Spleen (tissue), 11 donors: Measurements from ENCODE around the gene ARF1. TPM values are rescaled to one million over a fixed set of nuclear protein-coding genes. Genes with fewer than 3 reads are reported as not detected.

Experiments
- DNase-seq: peaks from one replicate; pipeline ENCODE4 v3.0.0-alpha.2; 2020
- H3K27ac ChIP-seq, 8 donors: fragments of 200-600 bp; sonication (generic) in 7 of 8; 1 replicate in 4 of 8; 2 replicates in 4 of 8; pipeline versions ENCODE4 v1.5.0 to v1.8.0; 2016 to 2021; ENCODE audit warnings: inconsistent platforms in 4 of 8, mild to moderate bottlenecking in 4 of 8, moderate library complexity in 1 of 8
- H3K27me3 ChIP-seq, 7 donors: fragments of 200-600 bp; sonication (generic) in 6 of 7; replicated peaks in 1 of 7; 1 replicate in 4 of 7; 2 replicates in 3 of 7; pipeline versions ENCODE4 v1.5.0 to v1.8.0; 2016 to 2021; ENCODE audit warnings: inconsistent platforms in 3 of 7, mild to moderate bottlenecking in 1 of 7
- H3K36me3 ChIP-seq, 6 donors: fragments of 200-600 bp; sonication (generic) in 5 of 6; 1 replicate in 4 of 6; 2 replicates in 2 of 6; pipeline versions ENCODE4 v1.5.0 to v1.8.0; 2016 to 2021; ENCODE audit warnings: inconsistent platforms in 2 of 6
- H3K4me1 ChIP-seq, 6 donors: fragments of 200-600 bp; sonication (generic) in 5 of 6; 1 replicate in 3 of 6; 2 replicates in 3 of 6; pipeline versions ENCODE4 v1.5.0 to v1.8.0; 2016 to 2021; ENCODE audit warnings: inconsistent platforms in 3 of 6
- H3K4me3 ChIP-seq, 8 donors: fragments of 200-600 bp; sonication (generic) in 7 of 8; 1 replicate in 4 of 8; 2 replicates in 4 of 8; pipeline versions ENCODE4 v1.5.0 to v1.8.0; 2016 to 2021; ENCODE audit warnings: inconsistent platforms in 4 of 8, mild to moderate bottlenecking in 4 of 8, moderate library complexity in 2 of 8
- H3K9me3 ChIP-seq, 8 donors: fragments of 200-600 bp; sonication (generic) in 7 of 8; 1 replicate in 4 of 8; 2 replicates in 4 of 8; pipeline versions ENCODE4 v1.5.0 to v1.8.0; 2016 to 2021; ENCODE audit warnings: inconsistent platforms in 4 of 8
- POLR2A ChIP-seq, 3 donors: fragments of 450-650 bp; IDR thresholded peaks; one replicate each; pipeline ENCODE4 v1.5.1; 2017; ENCODE audit warnings: antibody characterized with exemption in 3 of 3, mild to moderate bottlenecking in 1 of 3
- POLR2AphosphoS5 ChIP-seq, 3 donors: sonication (generic); formaldehyde crosslinking; IDR thresholded peaks; one replicate each; pipeline ENCODE4 v1.5.1; 2017; ENCODE audit warnings: antibody characterized with exemption in 3 of 3
- WGBS, 5 donors: extraction: QIAGEN DNeasy Blood & Tissue Kit in 3 of 5; methylation state at CpG; one replicate each; pipeline versions ENCODE4 v1.1.5 to v1.1.7; 2013 to 2018; 5-methylcytosine and 5-hydroxymethylcytosine counted together
- intact Hi-C: fragments of 100-400 bp; cut with DNase I; formaldehyde crosslinking; loops from one replicate; pipeline ENCODE4 v1.15.0; 2023; ENCODE audit warnings: low total_unique reads
- polyA plus RNA-seq, 3 donors: library from polyadenylated mRNA; stranded (reverse); fragments of 200-250 nt; gene quantifications; one replicate each; pipeline ENCODE4 v1.2.1, GENCODE V29; 2013
- total RNA-seq, 7 donors: library from RNA; depleted of rRNA in 3 of 7; stranded (reverse); fragments of >200 nt in 3 of 7; fragmentation: NEBNext Ultra II Directional in 4 of 7; extraction: Animal tissue kit (Norgen Biotek cat#: 25700) in 4 of 7; gene quantifications; one replicate each; pipeline versions ENCODE4 v1.1.0 to v1.2.1, GENCODE V29; 2016 to 2021
- TF ChIP-seq, protein P1 (sequence below), 11 experiments: fragments of 200-600 bp in 7 of 11; fragments of 450-650 bp in 4 of 11; sonication (generic) in 4 of 11; IDR thresholded peaks in 8 of 11; conservative IDR thresholded peaks in 3 of 11; 1 replicate in 7 of 11; 2 replicates in 4 of 11; pipeline versions ENCODE4 v1.4.0 to v1.8.0; 2016 to 2021; ENCODE audit warnings: antibody characterized with exemption in 11 of 11, inconsistent platforms in 4 of 11, mild to moderate bottlenecking in 1 of 11
- donor health status: healthy with polysubstance abuse.
- donor health status: DM: no; HTN: no; CAD: no; lungs with moderate emphysema.
- donor health status: DM: no; HTN: no; CAD: no.
- donor health status: Bipolar disorder and iron deficiency.
- donor health status: healthy.
- donor health status: DM: no; HTN: no; CAD: no.
- donor health status: DM: yes; HTN: yes; CAD: no.

The ARF1 gene
- total and polyA plus RNA-seq, 10 donors = 150 to 387 (median 324) TPM

DNA sequence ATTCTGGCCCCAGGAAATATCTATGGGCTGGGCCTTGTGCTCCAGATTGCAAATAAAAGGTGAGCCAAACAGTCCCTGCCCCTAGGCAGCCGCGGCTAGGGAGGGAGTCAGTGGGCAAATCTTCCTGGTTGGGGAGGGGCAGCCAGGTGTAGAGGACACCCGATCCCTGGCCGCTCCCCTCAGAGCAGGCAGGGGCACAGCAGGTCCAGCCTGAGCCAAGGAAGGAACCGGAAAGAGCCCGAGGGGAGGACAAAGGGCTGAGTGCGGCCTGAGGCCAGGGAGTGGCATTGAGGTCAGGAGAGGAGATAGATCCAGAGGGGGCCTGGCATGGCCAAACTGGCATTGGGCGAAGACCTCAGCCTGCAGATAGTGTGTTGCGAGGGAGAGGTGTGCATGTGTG is 36.6 kb upstream of the ARF1 start:
- 86 to 91% (median 90%) methylated on average over 9 of the region's 9 CpGs for WGBS, 5 donors
- peak; percentile 47 for DNase-seq
- intact Hi-C loops = no loop called here
- Histone ChIP-seq H3K9me3 (no peaks in the 10 kb centered on the region), H3K4me1 (no peaks in the 10 kb centered on the region), H3K36me3 (no peaks in the 10 kb centered on the region), H3K27ac (no peak overlapping the region), H3K4me3 (no peak overlapping the region), H3K27me3 (peaks cover 0 to 37% (median 0%) of the 10 kb centered on the region in 7 donors)
- TF ChIP-seq POLR2AphosphoS5 (IDR thresholded peaks at IDR 0.05) (no peak), POLR2A (IDR thresholded peaks at IDR 0.05) (no peak)
- TF ChIP-seq, protein P1, sequence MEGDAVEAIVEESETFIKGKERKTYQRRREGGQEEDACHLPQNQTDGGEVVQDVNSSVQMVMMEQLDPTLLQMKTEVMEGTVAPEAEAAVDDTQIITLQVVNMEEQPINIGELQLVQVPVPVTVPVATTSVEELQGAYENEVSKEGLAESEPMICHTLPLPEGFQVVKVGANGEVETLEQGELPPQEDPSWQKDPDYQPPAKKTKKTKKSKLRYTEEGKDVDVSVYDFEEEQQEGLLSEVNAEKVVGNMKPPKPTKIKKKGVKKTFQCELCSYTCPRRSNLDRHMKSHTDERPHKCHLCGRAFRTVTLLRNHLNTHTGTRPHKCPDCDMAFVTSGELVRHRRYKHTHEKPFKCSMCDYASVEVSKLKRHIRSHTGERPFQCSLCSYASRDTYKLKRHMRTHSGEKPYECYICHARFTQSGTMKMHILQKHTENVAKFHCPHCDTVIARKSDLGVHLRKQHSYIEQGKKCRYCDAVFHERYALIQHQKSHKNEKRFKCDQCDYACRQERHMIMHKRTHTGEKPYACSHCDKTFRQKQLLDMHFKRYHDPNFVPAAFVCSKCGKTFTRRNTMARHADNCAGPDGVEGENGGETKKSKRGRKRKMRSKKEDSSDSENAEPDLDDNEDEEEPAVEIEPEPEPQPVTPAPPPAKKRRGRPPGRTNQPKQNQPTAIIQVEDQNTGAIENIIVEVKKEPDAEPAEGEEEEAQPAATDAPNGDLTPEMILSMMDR (IDR thresholded peaks at IDR 0.05 in 8 of 11, conservative IDR thresholded peaks at IDR 0.05 in 3 of 11) = no peak

DNA sequence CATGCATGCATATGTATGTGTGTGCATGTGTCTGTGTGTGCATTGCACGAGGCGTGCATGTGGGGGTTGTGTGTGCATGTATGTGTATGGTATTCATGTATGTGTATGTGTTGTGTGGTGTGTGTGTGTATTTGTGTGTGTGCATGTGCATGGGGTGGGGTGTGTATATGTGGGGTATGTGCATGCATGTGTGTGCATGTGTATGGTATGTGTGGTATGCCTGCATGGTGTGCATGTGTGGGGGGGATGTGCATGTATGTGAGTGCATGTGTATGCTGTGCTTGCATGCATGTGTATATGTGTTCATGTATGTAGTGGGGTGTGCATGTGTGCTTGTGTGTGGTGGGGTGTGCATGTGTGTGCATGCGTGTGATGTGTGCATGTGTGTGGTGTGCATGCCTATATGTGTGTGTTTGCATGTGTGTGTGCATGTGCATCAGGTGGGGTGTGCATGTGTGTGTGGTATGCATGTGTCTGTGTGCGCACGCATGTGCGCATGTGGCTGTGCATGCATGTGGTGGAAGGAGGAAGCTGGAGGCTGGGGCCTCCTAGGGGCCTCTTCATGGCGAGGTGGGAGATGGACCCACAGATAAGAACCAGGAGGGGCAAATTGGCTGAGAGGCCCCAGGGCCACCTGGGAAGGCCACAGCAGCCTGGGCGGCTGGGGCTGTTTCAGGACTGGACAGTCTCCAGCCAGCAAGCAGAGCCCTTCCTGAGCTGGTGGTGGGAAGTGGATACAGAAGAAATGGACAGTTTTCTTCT is 35.9 kb upstream of the ARF1 start:
- WGBS, 5 donors = 90 to 96% (median 94%) methylated on average over 8 of the region's 8 CpGs
- no peak for DNase-seq
- intact Hi-C loops = no loop called here
- H3K36me3 ChIP-seq = no peaks in the 10 kb centered on the region
- H3K9me3 ChIP-seq = no peaks in the 10 kb centered on the region
- H3K27me3 ChIP-seq = peaks cover 0 to 41% (median 0%) of the 10 kb centered on the region in 7 donors
- no peak for TF ChIP-seq POLR2AphosphoS5 (IDR thresholded peaks at IDR 0.05)
- TF ChIP-seq, protein P1 (IDR thresholded peaks at IDR 0.05 in 8 of 11, conservative IDR thresholded peaks at IDR 0.05 in 3 of 11) = no peak
- no peaks in the 10 kb centered on the region for H3K4me1 ChIP-seq
- no peak overlapping the region for H3K4me3 ChIP-seq
- H3K27ac ChIP-seq = no peak overlapping the region

DNA sequence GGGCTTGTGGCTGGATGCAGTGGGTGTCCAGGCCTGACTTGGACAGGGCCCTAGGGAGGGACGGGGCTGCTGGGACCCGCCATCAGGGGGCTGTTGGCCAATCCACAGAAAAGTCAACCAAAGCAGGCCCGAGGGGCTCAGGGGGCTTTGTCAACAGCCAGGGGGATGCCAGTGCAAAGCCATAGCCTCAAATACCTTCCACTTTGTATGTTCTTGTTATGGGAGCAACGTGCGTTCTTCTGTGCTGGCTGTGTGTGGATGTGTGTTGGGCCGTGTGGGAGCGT is 35.4 kb upstream of the ARF1 start:
- no peak overlapping the region for H3K27ac ChIP-seq
- peaks cover 0 to 41% (median 0%) of the 10 kb centered on the region in 7 donors for H3K27me3 ChIP-seq
- intact Hi-C loops = no loop called here
- no peaks in the 10 kb centered on the region for H3K9me3 ChIP-seq
- TF ChIP-seq POLR2A (IDR thresholded peaks at IDR 0.05) (no peak), POLR2AphosphoS5 (IDR thresholded peaks at IDR 0.05) (no peak)
- TF ChIP-seq, protein P1 (IDR thresholded peaks at IDR 0.05 in 8 of 11, conservative IDR thresholded peaks at IDR 0.05 in 3 of 11) = no peak
- H3K4me1 ChIP-seq = no peaks in the 10 kb centered on the region
- DNase-seq = peak; percentile 50
- WGBS, 5 donors = 81 to 93% (median 82%) methylated on average over 4 to 7 of the region's 7 CpGs
- H3K36me3 ChIP-seq = no peaks in the 10 kb centered on the region
- H3K4me3 ChIP-seq = no peak overlapping the region

DNA sequence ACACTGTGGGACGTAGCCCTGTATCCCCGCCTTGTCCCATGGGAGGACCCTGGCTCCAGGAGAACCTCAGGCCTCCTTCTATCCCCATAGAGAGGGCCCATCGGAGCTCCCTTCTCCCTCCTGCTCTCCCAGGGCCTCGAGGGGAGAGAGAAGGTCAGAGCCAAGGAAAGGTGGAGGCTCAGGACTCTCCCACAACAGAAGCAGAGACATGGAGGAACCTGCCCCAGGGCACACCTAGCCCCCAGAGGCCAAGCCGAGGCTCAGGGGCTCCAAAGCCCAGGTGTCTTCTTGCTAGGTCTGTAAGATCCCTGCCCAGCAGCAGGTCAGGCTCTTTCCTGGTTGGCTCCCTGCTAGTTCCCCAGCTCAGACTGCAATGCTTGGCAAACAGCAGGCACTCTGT is 34.4 kb upstream of the ARF1 start:
- Histone ChIP-seq H3K4me1 (no peaks in the 10 kb centered on the region), H3K4me3 (no peak overlapping the region), H3K36me3 (no peaks in the 10 kb centered on the region), H3K9me3 (no peaks in the 10 kb centered on the region), H3K27ac (no peak overlapping the region), H3K27me3 (peaks cover 0 to 44% (median 0%) of the 10 kb centered on the region in 7 donors)
- DNase-seq = peak; percentile 43
- 55 to 89% (median 83%) methylated on average over 1 to 5 of the region's 5 CpGs for WGBS, 5 donors
- intact Hi-C loops = no loop called here
- TF ChIP-seq POLR2A (IDR thresholded peaks at IDR 0.05) (no peak), POLR2AphosphoS5 (IDR thresholded peaks at IDR 0.05) (no peak)
- TF ChIP-seq, protein P1 (IDR thresholded peaks at IDR 0.05 in 8 of 11, conservative IDR thresholded peaks at IDR 0.05 in 3 of 11) = no peak
